Thoracic aorta (tissue), 2 donors: ENCODE results near the gene SAMD4A. TPM values are rescaled to one million over a fixed set of nuclear protein-coding genes. Genes with fewer than 3 reads are reported as not detected.

Source experiments
- ATAC-seq: fragments of 150-250 bp; one replicate; pipeline ENCODE4 v1.8.0; 2017; ENCODE audit warnings: low read depth; ENCODE audit not compliant: insufficient number of reproducible peaks, low FRiP score
- DNase-seq: peaks from one replicate; pipeline ENCODE4 v3.0.0-alpha.2; 2020; ENCODE audit warnings: low spot score
- H3K27ac ChIP-seq, 2 donors: fragments of 200-600 bp; sonication (generic); 1 replicate in 1 of 2; 2 replicates in 1 of 2; pipeline ENCODE4 v1.5.1; 2016; ENCODE audit warnings: mild to moderate bottlenecking in 2 of 2, moderate library complexity in 2 of 2
- H3K27me3 ChIP-seq: fragments of 200-600 bp; sonication (generic); replicated peaks from 2 replicates; pipeline ENCODE4 v1.6.0; 2016; ENCODE audit warnings: mild to moderate bottlenecking; ENCODE audit not compliant: insufficient read depth
- H3K36me3 ChIP-seq: fragments of 200-600 bp; sonication (generic); one replicate; pipeline ENCODE4 v1.5.1; 2016
- H3K4me1 ChIP-seq, 2 donors: fragments of 200-600 bp; sonication (generic); 1 replicate in 1 of 2; 2 replicates in 1 of 2; pipeline versions ENCODE4 v1.5.1 to v1.6.0; 2016; ENCODE audit warnings: low read depth in 2 of 2, mild to moderate bottlenecking in 1 of 2; ENCODE audit not compliant: control insufficient read depth in 1 of 2
- H3K4me3 ChIP-seq: fragments of 200-600 bp; sonication (generic); 2 replicates; pipeline ENCODE4 v1.5.1; 2016; ENCODE audit warnings: mild to moderate bottlenecking
- H3K9me3 ChIP-seq: fragments of 200-600 bp; sonication (generic); 2 replicates; pipeline ENCODE4 v1.5.1; 2016
- total RNA-seq, 2 donors: library from RNA; depleted of rRNA; stranded (reverse); fragments of >200 nt; gene quantifications; one replicate each; pipeline versions ENCODE4 v1.1.0 to v1.2.3, GENCODE V29; 2016
- TF ChIP-seq, protein P1 (sequence below): fragments of 200-600 bp; sonication (generic); IDR thresholded peaks from one replicate; pipeline ENCODE4 v1.5.1; 2019; ENCODE audit warnings: antibody characterized with exemption

SAMD4A gene
- total RNA-seq, 2 donors from 2014 or later, result 142 to 172 TPM

DNA sequence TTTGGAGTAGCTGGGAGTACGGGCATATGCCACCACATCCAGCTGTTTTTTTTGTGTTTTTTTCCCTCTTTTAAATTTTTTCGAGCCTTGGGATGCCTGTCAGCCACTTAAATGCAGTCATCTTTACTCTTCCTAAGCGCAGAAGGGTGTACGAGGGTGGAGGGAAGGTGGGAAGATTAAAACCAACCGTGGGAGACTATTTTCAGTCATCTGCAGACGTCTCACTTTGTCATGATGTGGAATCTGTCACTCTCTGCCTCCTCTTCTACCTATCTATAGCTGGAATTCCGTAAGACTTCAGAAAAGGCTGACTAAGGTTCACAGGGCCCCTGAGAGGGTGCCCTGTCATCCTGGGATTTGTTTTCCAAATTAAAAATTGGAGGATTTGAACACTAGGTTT, 105.3 kb downstream of the SAMD4A start:
- peak overlapping the region; percentile 91 to 95 for H3K27ac ChIP-seq
- H3K9me3 ChIP-seq, result no peaks in the 10 kb centered on the region
- DNase-seq (no peak), ATAC-seq (no peak)
- H3K4me3 ChIP-seq, result no peak overlapping the region
- no peaks in the 10 kb centered on the region for H3K27me3 ChIP-seq
- H3K36me3 ChIP-seq, result no peaks in the 10 kb centered on the region
- peaks cover 56 to 95% of the 10 kb centered on the region in 2 donors for H3K4me1 ChIP-seq
- TF ChIP-seq, protein P1, sequence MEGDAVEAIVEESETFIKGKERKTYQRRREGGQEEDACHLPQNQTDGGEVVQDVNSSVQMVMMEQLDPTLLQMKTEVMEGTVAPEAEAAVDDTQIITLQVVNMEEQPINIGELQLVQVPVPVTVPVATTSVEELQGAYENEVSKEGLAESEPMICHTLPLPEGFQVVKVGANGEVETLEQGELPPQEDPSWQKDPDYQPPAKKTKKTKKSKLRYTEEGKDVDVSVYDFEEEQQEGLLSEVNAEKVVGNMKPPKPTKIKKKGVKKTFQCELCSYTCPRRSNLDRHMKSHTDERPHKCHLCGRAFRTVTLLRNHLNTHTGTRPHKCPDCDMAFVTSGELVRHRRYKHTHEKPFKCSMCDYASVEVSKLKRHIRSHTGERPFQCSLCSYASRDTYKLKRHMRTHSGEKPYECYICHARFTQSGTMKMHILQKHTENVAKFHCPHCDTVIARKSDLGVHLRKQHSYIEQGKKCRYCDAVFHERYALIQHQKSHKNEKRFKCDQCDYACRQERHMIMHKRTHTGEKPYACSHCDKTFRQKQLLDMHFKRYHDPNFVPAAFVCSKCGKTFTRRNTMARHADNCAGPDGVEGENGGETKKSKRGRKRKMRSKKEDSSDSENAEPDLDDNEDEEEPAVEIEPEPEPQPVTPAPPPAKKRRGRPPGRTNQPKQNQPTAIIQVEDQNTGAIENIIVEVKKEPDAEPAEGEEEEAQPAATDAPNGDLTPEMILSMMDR, result no peak

DNA sequence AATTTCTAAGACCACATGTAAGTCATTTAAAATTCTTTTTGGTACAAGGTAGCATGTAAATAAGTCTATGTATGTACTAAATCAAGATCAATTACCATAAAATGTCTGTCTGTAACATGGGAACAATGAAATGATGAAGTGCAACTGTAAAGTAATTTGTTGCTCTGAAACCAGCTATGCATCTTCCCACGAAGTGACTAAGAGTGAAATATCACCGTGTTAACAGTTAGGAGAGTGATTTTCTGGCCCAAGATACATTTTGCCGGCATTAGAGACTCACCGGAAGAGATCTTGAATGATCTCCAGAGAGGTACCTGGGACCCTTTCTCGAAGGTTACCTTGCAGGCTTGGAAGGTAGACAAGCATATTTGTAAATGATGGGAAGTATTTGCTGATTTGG, 105.8 kb downstream of the SAMD4A start:
- Histone ChIP-seq H3K27me3 (no peaks in the 10 kb centered on the region), H3K36me3 (no peaks in the 10 kb centered on the region), H3K4me1 (peaks cover 58 to 95% of the 10 kb centered on the region in 2 donors), H3K27ac (peak overlapping the region; percentile 91 to 95), H3K4me3 (peak overlapping the region; percentile 39), H3K9me3 (no peaks in the 10 kb centered on the region)
- TF ChIP-seq, protein P1, result no peak
- no peak for ATAC-seq
- no peak for DNase-seq

DNA sequence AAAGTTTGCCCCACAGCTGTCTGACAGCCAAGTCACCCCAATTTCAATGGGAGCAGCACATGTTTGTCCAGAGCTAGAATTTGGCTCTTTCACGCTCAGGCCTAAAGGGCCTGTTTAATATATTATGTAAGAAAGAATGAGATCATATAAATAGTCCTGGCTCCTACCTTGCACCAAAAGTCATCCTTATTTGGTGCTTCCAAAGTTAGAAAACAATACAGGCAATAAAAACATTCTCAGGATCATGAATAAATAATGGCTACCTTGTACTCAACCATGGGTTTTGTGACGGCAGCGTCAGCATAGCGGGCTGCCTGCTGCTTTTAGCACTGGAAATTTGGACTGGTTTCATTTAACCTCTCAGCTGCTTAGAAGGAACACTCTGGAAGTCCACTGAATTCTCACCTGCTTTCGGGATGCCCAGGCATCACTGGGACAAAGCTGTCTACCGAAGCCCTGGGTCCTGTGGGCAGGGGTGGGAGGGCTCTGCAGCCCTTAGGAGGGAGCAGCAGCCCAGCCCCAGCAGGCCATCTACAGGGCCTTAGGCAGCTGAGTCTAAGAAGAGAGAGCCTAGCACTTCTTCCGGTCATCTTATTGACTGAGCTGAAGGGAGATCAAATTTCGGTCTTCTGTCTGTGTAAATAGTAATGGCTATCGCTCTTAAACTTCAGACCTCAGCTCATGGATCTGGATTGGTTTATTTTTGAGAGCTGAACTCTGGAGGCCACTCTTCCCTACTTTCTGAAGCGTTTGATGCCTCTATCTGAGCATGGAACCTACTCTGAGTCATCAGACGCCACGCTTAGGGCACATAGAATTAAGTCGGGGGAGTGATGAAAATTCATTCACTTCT, 106.5 kb downstream of the SAMD4A start:
- Histone ChIP-seq H3K9me3 (no peaks in the 10 kb centered on the region), H3K4me3 (peak overlapping the region; percentile 39), H3K4me1 (peaks cover 63 to 95% of the 10 kb centered on the region in 2 donors), H3K27me3 (no peaks in the 10 kb centered on the region), H3K27ac (peak overlapping the region; percentile 91 to 95), H3K36me3 (no peaks in the 10 kb centered on the region)
- DNase-seq, result no peak
- peak; percentile 51 for ATAC-seq
- TF ChIP-seq, protein P1, result no peak

DNA sequence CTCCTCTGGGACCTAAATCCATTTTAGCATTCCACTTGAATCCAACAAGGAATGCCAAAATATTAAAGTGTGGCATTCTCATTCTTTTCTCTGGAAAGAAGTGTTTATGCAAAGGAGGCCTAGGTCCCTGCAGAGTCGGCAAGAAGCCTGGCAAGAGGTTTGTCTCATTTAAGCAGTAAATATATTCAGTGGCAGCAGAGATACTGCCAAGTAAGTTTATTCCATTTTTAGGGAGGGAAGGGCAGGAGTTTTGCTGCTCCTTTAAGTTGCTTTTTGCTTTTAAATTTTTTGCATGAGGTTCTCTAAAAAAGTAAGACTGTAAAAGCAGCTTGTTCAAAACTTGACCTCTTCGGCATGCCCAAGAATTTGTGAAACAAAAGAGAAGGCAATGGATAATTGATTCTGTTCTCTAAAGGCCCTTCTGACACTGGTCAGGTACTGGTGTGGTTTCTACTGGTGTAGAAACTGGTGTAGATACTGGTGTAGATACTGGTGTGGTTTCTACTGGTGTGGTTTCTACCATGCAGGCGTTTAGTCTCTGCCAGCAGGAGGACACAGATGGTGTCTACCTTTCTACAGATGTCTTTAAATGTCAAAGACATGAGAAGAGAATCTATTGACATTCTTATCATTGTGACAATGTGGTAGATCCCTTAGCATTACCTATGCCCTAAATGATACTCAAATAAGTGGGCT, 107.3 kb downstream of the SAMD4A start:
- Histone ChIP-seq H3K27ac (peak overlapping the region; percentile 91 to 95), H3K36me3 (no peaks in the 10 kb centered on the region), H3K4me3 (no peak overlapping the region), H3K4me1 (peaks cover 66 to 95% of the 10 kb centered on the region in 2 donors), H3K9me3 (no peaks in the 10 kb centered on the region), H3K27me3 (no peaks in the 10 kb centered on the region)
- no peak for ATAC-seq
- DNase-seq, result no peak
- TF ChIP-seq, protein P1, result no peak
